GM23338 (cell line): Measurements from ENCODE around the gene JARID2. TPM values are rescaled to one million over a fixed set of nuclear protein-coding genes. Genes with fewer than 3 reads are reported as not detected.

Experiments
- ATAC-seq: fragments of 200-7000 bp; cut with Tn5 transposase; 3 replicates; pipeline ENCODE4 v1.9.1; 2020
- DNase-seq: peaks from one replicate; pipeline ENCODE4 v3.0.0-alpha.2; 2015; ENCODE audit warnings: low spot score
- H2AFZ ChIP-seq: fragments of 200-600 bp; sonication (generic); 2 replicates; pipeline ENCODE4 v1.8.0; 2016; ENCODE audit warnings: antibody characterized with exemption, mild to moderate bottlenecking, moderate library complexity
- H3F3A ChIP-seq: fragments of 200-600 bp; sonication (generic); replicated peaks from 2 replicates; pipeline ENCODE4 v1.8.0; 2017; ENCODE audit warnings: antibody characterized with exemption, mixed run types, low read depth
- H3K27ac ChIP-seq: fragments of 200-600 bp; sonication (generic); 2 replicates; pipeline ENCODE4 v1.6.1; 2016; ENCODE audit warnings: low read depth
- H3K27me3 ChIP-seq: fragments of 200-600 bp; sonication (generic); 2 replicates; pipeline ENCODE4 v1.8.0; 2016; ENCODE audit warnings: mild to moderate bottlenecking, mixed run types, moderate library complexity; ENCODE audit not compliant: insufficient read depth
- H3K36me3 ChIP-seq: fragments of 200-600 bp; sonication (generic); 2 replicates; pipeline ENCODE4 v1.8.0; 2016; ENCODE audit warnings: mild to moderate bottlenecking; ENCODE audit not compliant: insufficient read depth
- H3K4me1 ChIP-seq: fragments of 200-600 bp; sonication (generic); 2 replicates; pipeline ENCODE4 v1.8.0; 2016; ENCODE audit warnings: mild to moderate bottlenecking, moderate library complexity; ENCODE audit not compliant: insufficient read depth
- H3K4me2 ChIP-seq: fragments of 200-600 bp; sonication (generic); 2 replicates; pipeline ENCODE4 v1.7.1; 2017; ENCODE audit warnings: mixed run types
- H3K4me3 ChIP-seq: fragments of 200-600 bp; sonication (generic); 2 replicates; pipeline ENCODE4 v1.6.1; 2016; ENCODE audit warnings: mixed run types
- H3K79me2 ChIP-seq: fragments of 200-600 bp; sonication (generic); replicated peaks from 2 replicates; pipeline ENCODE4 v1.8.0; 2017; ENCODE audit warnings: mild to moderate bottlenecking; ENCODE audit not compliant: insufficient read depth
- H3K9me2 ChIP-seq: fragments of 200-600 bp; sonication (generic); 2 replicates; pipeline ENCODE4 v1.8.0; 2017; ENCODE audit not compliant: insufficient read depth
- H4K20me1 ChIP-seq: fragments of 200-600 bp; sonication (generic); replicated peaks from 2 replicates; pipeline ENCODE4 v1.8.0; 2017; ENCODE audit warnings: mild to moderate bottlenecking; ENCODE audit not compliant: insufficient read depth
- H3K27ac Mint-ChIP-seq: 2 replicates; pipeline ENCODE4 v1.8.0; 2020; ENCODE audit warnings: inconsistent platforms, mild to moderate bottlenecking, moderate library complexity, mixed read lengths
- H3K27me3 Mint-ChIP-seq: 3 replicates; pipeline ENCODE4 v1.8.0; 2022; ENCODE audit warnings: low read depth, mild to moderate bottlenecking, moderate library complexity, mixed read lengths, inconsistent platforms; ENCODE audit not compliant: insufficient read depth, poor library complexity
- H3K36me3 Mint-ChIP-seq: 3 replicates; pipeline ENCODE4 v1.8.0; 2021; ENCODE audit warnings: low read depth, mild to moderate bottlenecking, inconsistent platforms, moderate library complexity, mixed read lengths
- H3K4me1 Mint-ChIP-seq: 3 replicates; pipeline ENCODE4 v1.8.0; 2020; ENCODE audit warnings: mild to moderate bottlenecking, inconsistent platforms, mixed read lengths
- H3K4me3 Mint-ChIP-seq: 3 replicates; pipeline ENCODE4 v1.8.0; 2021; ENCODE audit warnings: moderate library complexity, mild to moderate bottlenecking, inconsistent platforms, mixed read lengths
- H3K9me3 Mint-ChIP-seq: 3 replicates; pipeline ENCODE4 v1.8.0; 2020; ENCODE audit warnings: moderate library complexity, mild to moderate bottlenecking, inconsistent platforms, mixed read lengths
- EZH2 ChIP-seq: fragments of 200-600 bp; sonication (generic); IDR thresholded peaks from one replicate; pipeline ENCODE4 v1.8.0; 2017; ENCODE audit warnings: antibody characterized with exemption, mild to moderate bottlenecking, low read depth; ENCODE audit not compliant: unreplicated experiment
- EZH2phosphoT487 ChIP-seq: fragments of 200-600 bp; sonication (generic); IDR thresholded peaks from one replicate; pipeline ENCODE4 v1.8.1; 2018; ENCODE audit warnings: antibody characterized with exemption; ENCODE audit not compliant: unreplicated experiment
- JUNB ChIP-seq: IDR thresholded peaks from one replicate; pipeline ENCODE4 v1.6.1; 2016; ENCODE audit warnings: antibody characterized with exemption; ENCODE audit not compliant: unreplicated experiment
- NANOG ChIP-seq: IDR thresholded peaks from 2 replicates; pipeline ENCODE4 v1.6.1; 2016; ENCODE audit warnings: antibody characterized with exemption, borderline replicate concordance
- POLR2AphosphoS5 ChIP-seq: IDR thresholded peaks from 2 replicates; pipeline ENCODE4 v1.6.1; 2016; ENCODE audit warnings: antibody characterized with exemption, low read depth
- ZNF114 ChIP-seq: fragments of 250-450 bp; sonication (Bioruptor Pico); IDR thresholded peaks from 2 replicates; pipeline ENCODE4 v1.5.0; 2020; ENCODE audit warnings: mild to moderate bottlenecking, moderate library complexity
- ZNF331 ChIP-seq: fragments of 250-450 bp; sonication (Bioruptor Pico); IDR thresholded peaks from 2 replicates; pipeline ENCODE4 v1.5.0; 2020; ENCODE audit warnings: low read depth, mild to moderate bottlenecking, moderate library complexity
- polyA plus RNA-seq: library from polyadenylated mRNA; unstranded; fragments of >200 nt; fragmentation: Nextera tagmentation; extraction: Ambion mirVana; gene quantifications from 2 replicates; pipeline ENCODE4 v1.2.1, GENCODE V29; 2016
- total RNA-seq: library from RNA; depleted of rRNA; stranded (reverse); fragments of >200 nt; shearing (Covaris generic); gene quantifications from 2 replicates; pipeline ENCODE4 v1.2.3, GENCODE V29; 2014
- TF ChIP-seq, protein P1 (sequence below), 2 experiments: fragments of 200-600 bp in 1 of 2; sonication (generic) in 1 of 2; conservative IDR thresholded peaks; 2 replicates each; pipeline versions ENCODE4 v1.5.1 to v1.6.1; 2016 to 2017; ENCODE audit warnings: antibody characterized with exemption in 2 of 2, low read depth in 2 of 2, mild to moderate bottlenecking in 2 of 2, moderate library complexity in 1 of 2
- TF ChIP-seq, protein P2 (sequence below): IDR thresholded peaks from one replicate; pipeline ENCODE4 v1.6.1; 2018; ENCODE audit warnings: antibody characterized with exemption; ENCODE audit not compliant: unreplicated experiment
- TF ChIP-seq, protein P3 (sequence below): IDR thresholded peaks from 2 replicates; pipeline ENCODE4 v1.6.1; 2016; ENCODE audit warnings: antibody characterized with exemption

JARID2 gene
- total and polyA plus RNA-seq, 2 experiments from 2014 or later, result 92.8 to 196 TPM

DNA sequence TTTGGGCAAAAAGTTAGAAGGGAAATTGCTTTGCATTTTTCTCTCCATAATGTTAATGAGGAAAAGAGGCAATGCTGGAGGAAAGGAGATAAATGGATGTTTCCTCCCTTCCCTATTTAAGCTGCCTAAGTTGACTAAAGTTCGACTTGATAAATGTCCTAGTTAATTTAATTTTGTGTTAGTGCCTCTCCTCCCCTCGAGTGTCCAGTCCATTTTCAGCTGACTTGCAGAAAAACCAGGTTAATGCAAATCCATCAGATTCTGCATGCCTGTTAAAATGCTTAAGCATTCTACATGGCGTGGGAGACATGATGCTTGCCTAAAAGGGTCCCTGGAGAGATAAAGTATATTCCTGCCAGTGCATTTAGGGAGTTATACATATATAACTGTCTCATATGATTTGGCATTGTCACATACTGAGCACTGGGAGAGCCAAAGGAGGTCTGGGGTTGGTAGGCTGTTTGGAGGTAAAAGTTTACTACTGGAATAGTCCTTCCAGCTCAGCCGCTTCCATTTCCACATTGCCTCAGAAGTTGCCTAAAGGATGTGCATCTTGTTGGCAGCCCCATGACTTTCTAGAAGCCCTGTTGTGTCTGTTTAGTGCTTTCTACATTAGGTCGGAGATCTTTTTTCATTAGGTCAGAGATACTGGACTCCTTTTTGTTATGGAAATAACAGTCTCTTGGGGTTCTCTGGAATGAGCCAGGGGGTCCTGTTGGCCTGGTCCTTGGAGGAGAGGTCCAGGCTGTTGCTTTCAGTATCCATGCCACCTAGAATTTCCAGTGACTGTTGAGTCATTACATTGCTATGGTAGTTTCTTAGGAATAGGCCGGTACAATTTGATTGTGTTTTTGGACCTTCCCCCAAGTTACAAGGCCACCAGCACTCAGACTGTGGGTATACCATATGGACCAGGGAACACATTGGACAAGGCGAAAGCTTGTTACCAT, 30.4 kb downstream of the JARID2 start:
- Histone ChIP-seq H2AFZ (no peak overlapping the region), H3F3A (peaks cover 18% of the 10 kb centered on the region), H4K20me1 (peaks cover 97% of the 10 kb centered on the region), H3K27ac (peak overlapping the region; percentile 77), H3K36me3 (no peaks in the 10 kb centered on the region), H3K27me3 (no peaks in the 10 kb centered on the region), H3K4me2 (peak overlapping the region; percentile 73), H3K9me2 (no peaks in the 10 kb centered on the region), H3K79me2 (peaks cover 100% of the 10 kb centered on the region), H3K4me3 (peak overlapping the region; percentile 39), H3K4me1 (peaks cover 100% of the 10 kb centered on the region)
- Mint-ChIP-seq H3K4me3 (peak overlapping the region; percentile 37; the same call in 2 of the 3 replicates), H3K27ac (peak overlapping the region; percentile 70; the same call in 1 of the 2 replicates), H3K4me1 (peaks cover 93% of the 10 kb centered on the region), H3K36me3 (peaks cover 65% of the 10 kb centered on the region), H3K27me3 (peaks cover 25% of the 10 kb centered on the region), H3K9me3 (no peaks in the 10 kb centered on the region)
- ATAC-seq, result no peak
- TF ChIP-seq ZNF114 (CRISPR knock-in tag) (no peak), JUNB (no peak), POLR2AphosphoS5 (no peak)
- TF ChIP-seq, protein P1, sequence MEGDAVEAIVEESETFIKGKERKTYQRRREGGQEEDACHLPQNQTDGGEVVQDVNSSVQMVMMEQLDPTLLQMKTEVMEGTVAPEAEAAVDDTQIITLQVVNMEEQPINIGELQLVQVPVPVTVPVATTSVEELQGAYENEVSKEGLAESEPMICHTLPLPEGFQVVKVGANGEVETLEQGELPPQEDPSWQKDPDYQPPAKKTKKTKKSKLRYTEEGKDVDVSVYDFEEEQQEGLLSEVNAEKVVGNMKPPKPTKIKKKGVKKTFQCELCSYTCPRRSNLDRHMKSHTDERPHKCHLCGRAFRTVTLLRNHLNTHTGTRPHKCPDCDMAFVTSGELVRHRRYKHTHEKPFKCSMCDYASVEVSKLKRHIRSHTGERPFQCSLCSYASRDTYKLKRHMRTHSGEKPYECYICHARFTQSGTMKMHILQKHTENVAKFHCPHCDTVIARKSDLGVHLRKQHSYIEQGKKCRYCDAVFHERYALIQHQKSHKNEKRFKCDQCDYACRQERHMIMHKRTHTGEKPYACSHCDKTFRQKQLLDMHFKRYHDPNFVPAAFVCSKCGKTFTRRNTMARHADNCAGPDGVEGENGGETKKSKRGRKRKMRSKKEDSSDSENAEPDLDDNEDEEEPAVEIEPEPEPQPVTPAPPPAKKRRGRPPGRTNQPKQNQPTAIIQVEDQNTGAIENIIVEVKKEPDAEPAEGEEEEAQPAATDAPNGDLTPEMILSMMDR (conservative IDR thresholded peaks at IDR 0.05; ENCODE audit: low read depth in 2 of 2), result no peak
- DNase-seq, result no peak

DNA sequence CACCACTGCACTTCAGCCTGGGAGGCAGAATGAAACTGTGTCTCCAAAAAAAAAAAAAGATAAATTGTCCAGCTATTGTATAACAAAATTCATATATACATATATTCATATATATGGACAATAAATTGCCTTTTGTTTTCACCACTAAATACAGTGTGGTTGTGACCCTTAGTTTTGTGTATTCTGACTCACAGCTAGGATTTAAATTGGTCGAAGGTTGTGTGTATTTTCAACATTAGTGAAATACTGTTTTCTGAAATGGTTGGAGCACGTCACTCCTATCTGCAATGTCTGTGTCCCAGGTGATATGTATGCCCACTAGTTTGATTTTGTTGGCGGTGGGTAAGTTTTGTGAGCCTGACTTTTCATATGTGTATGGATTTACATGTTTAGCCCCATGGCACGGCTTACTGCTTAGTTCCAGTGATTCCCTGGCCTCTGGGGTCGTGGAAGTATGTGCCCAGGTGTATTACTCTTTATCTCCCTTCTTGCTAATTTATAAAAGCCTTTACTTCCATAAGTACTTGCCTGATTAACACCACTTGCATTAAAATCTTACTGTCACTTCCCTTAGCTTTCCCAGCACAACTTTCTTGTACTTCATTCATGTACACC, 33.3 kb downstream of the JARID2 start:
- no peak overlapping the region; the same call in 1 of the 2 replicates for H3K27ac Mint-ChIP-seq
- Histone ChIP-seq H3K27ac (no peak overlapping the region; the same call in none of the 2 replicates), H3K4me2 (peak overlapping the region; percentile 46), H3K79me2 (peaks cover 100% of the 10 kb centered on the region), H2AFZ (no peak overlapping the region), H4K20me1 (peaks cover 91% of the 10 kb centered on the region), H3K4me1 (peaks cover 99% of the 10 kb centered on the region), H3F3A (peaks cover 20% of the 10 kb centered on the region), H3K36me3 (no peaks in the 10 kb centered on the region), H3K9me2 (no peaks in the 10 kb centered on the region), H3K4me3 (no peak overlapping the region), H3K27me3 (no peaks in the 10 kb centered on the region)
- no peak for ATAC-seq
- peaks cover 37% of the 10 kb centered on the region for H3K36me3 Mint-ChIP-seq
- DNase-seq, result no peak
- H3K4me3 Mint-ChIP-seq, result no peak overlapping the region; the same call in 2 of the 3 replicates
- H3K27me3 Mint-ChIP-seq, result peaks cover 24% of the 10 kb centered on the region
- peaks cover 83% of the 10 kb centered on the region for H3K4me1 Mint-ChIP-seq
- H3K9me3 Mint-ChIP-seq, result no peaks in the 10 kb centered on the region; the same call in 2 of the 3 replicates
- TF ChIP-seq NANOG (no peak), POLR2AphosphoS5 (no peak), EZH2phosphoT487 (no peak), JUNB (no peak), EZH2 (no peak), ZNF331 (no peak)
- TF ChIP-seq, protein P1 (conservative IDR thresholded peaks at IDR 0.05; ENCODE audit: low read depth in 2 of 2), result no peak
- TF ChIP-seq, protein P2, sequence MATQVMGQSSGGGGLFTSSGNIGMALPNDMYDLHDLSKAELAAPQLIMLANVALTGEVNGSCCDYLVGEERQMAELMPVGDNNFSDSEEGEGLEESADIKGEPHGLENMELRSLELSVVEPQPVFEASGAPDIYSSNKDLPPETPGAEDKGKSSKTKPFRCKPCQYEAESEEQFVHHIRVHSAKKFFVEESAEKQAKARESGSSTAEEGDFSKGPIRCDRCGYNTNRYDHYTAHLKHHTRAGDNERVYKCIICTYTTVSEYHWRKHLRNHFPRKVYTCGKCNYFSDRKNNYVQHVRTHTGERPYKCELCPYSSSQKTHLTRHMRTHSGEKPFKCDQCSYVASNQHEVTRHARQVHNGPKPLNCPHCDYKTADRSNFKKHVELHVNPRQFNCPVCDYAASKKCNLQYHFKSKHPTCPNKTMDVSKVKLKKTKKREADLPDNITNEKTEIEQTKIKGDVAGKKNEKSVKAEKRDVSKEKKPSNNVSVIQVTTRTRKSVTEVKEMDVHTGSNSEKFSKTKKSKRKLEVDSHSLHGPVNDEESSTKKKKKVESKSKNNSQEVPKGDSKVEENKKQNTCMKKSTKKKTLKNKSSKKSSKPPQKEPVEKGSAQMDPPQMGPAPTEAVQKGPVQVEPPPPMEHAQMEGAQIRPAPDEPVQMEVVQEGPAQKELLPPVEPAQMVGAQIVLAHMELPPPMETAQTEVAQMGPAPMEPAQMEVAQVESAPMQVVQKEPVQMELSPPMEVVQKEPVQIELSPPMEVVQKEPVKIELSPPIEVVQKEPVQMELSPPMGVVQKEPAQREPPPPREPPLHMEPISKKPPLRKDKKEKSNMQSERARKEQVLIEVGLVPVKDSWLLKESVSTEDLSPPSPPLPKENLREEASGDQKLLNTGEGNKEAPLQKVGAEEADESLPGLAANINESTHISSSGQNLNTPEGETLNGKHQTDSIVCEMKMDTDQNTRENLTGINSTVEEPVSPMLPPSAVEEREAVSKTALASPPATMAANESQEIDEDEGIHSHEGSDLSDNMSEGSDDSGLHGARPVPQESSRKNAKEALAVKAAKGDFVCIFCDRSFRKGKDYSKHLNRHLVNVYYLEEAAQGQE, result no peak
- TF ChIP-seq, protein P3, sequence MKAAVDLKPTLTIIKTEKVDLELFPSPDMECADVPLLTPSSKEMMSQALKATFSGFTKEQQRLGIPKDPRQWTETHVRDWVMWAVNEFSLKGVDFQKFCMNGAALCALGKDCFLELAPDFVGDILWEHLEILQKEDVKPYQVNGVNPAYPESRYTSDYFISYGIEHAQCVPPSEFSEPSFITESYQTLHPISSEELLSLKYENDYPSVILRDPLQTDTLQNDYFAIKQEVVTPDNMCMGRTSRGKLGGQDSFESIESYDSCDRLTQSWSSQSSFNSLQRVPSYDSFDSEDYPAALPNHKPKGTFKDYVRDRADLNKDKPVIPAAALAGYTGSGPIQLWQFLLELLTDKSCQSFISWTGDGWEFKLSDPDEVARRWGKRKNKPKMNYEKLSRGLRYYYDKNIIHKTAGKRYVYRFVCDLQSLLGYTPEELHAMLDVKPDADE, result no peak
